ENCODE measurements around the gene TADA3.

- no peak for TF ChIP-seq CTCF (IDR thresholded peaks at IDR 0.05)
- no peak for TF ChIP-seq POLR2A (IDR thresholded peaks at IDR 0.05)
Observed at GRCh38 chr3:9787714-9788113, 4.6 kb downstream of the TADA3 start.

All from vagina (tissue), 2 donors.